ENCODE results near the gene POU6F2. TPM values are rescaled to one million over a fixed set of nuclear protein-coding genes. Genes with fewer than 3 reads are reported as not detected.
A peak's percentile ranks its signal among the peaks of the same experiment; 100 is the strongest.

The POU6F2 gene
- total and polyA plus RNA-seq, 9 of the 15 experiments (the other 6 are each of a cell fraction or from before 2014, with no cell fraction given): 0.29 to 1.5 (median 0.96) TPM

DNA sequence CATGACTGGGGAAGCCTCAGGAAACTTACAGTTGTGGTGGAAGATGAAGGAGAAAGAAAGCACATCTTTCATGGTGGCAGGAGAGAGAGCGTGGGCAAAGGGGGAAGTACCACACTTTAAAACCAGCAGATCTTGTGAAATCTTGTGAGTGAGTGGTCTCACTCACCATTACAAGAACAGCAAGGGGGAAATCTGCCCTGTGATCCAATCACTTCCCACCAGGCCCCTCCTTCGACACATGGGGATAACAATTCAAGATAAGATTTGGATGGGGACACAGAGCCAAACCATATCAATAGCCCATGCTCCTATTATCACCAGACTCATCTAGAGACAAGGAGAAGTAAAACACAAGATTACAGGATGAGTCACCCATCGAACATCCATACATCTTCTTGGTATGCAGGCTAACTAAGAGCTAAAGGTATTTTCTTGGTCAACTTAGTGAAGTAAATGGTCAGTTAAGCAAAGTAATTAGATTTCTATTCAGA lies 533.2 kb downstream of the POU6F2 start (continued):
- no peak for TF ChIP-seq YY1 (IDR thresholded peaks at IDR 0.05; ENCODE audit: borderline replicate concordance in 1 of 3, control insufficient read depth in 1 of 3, extremely low read depth in 1 of 3, insufficient read depth in 3 of 3, insufficient read length in 1 of 3, insufficient replicate concordance in 2 of 3, low read depth in 1 of 3, low read length in 2 of 3)
- no peak for TF ChIP-seq DDX20 (tag; IDR thresholded peaks at IDR 0.05; ENCODE audit: low read depth)
- no peak for TF ChIP-seq FOXP1 (CRISPR knock-in tag; IDR thresholded peaks at IDR 0.05)
- TF ChIP-seq, protein P1, sequence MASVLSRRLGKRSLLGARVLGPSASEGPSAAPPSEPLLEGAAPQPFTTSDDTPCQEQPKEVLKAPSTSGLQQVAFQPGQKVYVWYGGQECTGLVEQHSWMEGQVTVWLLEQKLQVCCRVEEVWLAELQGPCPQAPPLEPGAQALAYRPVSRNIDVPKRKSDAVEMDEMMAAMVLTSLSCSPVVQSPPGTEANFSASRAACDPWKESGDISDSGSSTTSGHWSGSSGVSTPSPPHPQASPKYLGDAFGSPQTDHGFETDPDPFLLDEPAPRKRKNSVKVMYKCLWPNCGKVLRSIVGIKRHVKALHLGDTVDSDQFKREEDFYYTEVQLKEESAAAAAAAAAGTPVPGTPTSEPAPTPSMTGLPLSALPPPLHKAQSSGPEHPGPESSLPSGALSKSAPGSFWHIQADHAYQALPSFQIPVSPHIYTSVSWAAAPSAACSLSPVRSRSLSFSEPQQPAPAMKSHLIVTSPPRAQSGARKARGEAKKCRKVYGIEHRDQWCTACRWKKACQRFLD (CRISPR knock-in tag; IDR thresholded peaks at IDR 0.05): no peak
- TF ChIP-seq MEF2A (IDR thresholded peaks at IDR 0.05; ENCODE audit: control insufficient read depth, low read depth, low read length): no peak
- TF ChIP-seq ZNF354B (CRISPR knock-in tag; IDR thresholded peaks at IDR 0.05): no peak
- TF ChIP-seq ARHGAP35 (IDR thresholded peaks at IDR 0.05; ENCODE audit: partially characterized antibody): no peak
- peak; percentile 59 for TF ChIP-seq FOSL1 (tag; conservative IDR thresholded peaks at IDR 0.05)
- no peak for TF ChIP-seq SAP30 (IDR thresholded peaks at IDR 0.05; ENCODE audit: borderline replicate concordance, insufficient read depth, low read depth, low read length, poor library complexity, severe bottlenecking)
- TF ChIP-seq, protein P2, sequence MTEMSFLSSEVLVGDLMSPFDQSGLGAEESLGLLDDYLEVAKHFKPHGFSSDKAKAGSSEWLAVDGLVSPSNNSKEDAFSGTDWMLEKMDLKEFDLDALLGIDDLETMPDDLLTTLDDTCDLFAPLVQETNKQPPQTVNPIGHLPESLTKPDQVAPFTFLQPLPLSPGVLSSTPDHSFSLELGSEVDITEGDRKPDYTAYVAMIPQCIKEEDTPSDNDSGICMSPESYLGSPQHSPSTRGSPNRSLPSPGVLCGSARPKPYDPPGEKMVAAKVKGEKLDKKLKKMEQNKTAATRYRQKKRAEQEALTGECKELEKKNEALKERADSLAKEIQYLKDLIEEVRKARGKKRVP (CRISPR knock-in tag; IDR thresholded peaks at IDR 0.05): no peak
